ENCODE measurements around the gene KIF16B.
"Not testable (repeated sequence)": the region's sequence is repeated elsewhere in the genome, so short reads cannot be mapped to it uniquely, and the experiment has no call there.

Gene KIF16B

GRCh38 chr20:16573001-16573965 is at the start of gene KIF16B:
Gene KIF16B, minus strand, starts transcription at chr20:16573448. Its CDS starts 173 bp downstream, at chr20:16573275.
- peak; percentile 71 for DNase-seq

- DNase-seq, result no peak
Observed at GRCh38 chr20:16622501-16622900, 49.3 kb upstream of the KIF16B start.

GRCh38 chr20:16621435-16622141 is 48.3 kb upstream of the KIF16B start:
- no peak for DNase-seq

GRCh38 chr20:16620961-16621360 is 47.7 kb upstream of the KIF16B start:
- DNase-seq, result no peak

GRCh38 chr20:16619953-16620352 is 46.7 kb upstream of the KIF16B start:
- no peak for DNase-seq

- DNase-seq, result no peak
Observed at GRCh38 chr20:16617056-16617455, 43.8 kb upstream of the KIF16B start.

GRCh38 chr20:16616317-16616716 is 43.1 kb upstream of the KIF16B start:
- DNase-seq, result no peak

- DNase-seq, result no peak
Observed at GRCh38 chr20:16615199-16615598, 42.0 kb upstream of the KIF16B start.

GRCh38 chr20:16613954-16614353 is 40.7 kb upstream of the KIF16B start:
- DNase-seq, result no peak

- DNase-seq, result no peak
Observed at GRCh38 chr20:16612706-16613105, 39.5 kb upstream of the KIF16B start.

GRCh38 chr20:16611817-16612216 is 38.6 kb upstream of the KIF16B start:
- DNase-seq, result no peak

- no peak for DNase-seq
Observed at GRCh38 chr20:16609066-16609465, 35.8 kb upstream of the KIF16B start.

- no peak for DNase-seq
Observed at GRCh38 chr20:16608277-16608650, 35.0 kb upstream of the KIF16B start.

GRCh38 chr20:16607364-16608276 is 34.4 kb upstream of the KIF16B start:
- no peak for DNase-seq

- no peak for DNase-seq
Observed at GRCh38 chr20:16606468-16607070, 33.3 kb upstream of the KIF16B start.

GRCh38 chr20:16601047-16601446 is 27.8 kb upstream of the KIF16B start:
- DNase-seq, result no peak

- DNase-seq, result no peak
Observed at GRCh38 chr20:16599257-16599656, 26.0 kb upstream of the KIF16B start.

- DNase-seq, result no peak
Observed at GRCh38 chr20:16596991-16597390, 23.7 kb upstream of the KIF16B start.

GRCh38 chr20:16596404-16596803 is 23.2 kb upstream of the KIF16B start:
- DNase-seq, result not testable (repeated sequence)

GRCh38 chr20:16595376-16595775 is 22.1 kb upstream of the KIF16B start:
- no peak for DNase-seq

- DNase-seq, result no peak
Observed at GRCh38 chr20:16590041-16590633, 16.9 kb upstream of the KIF16B start.

GRCh38 chr20:16589623-16590022 is 16.4 kb upstream of the KIF16B start:
- no peak for DNase-seq
